Measurements from ENCODE around the gene SV2B.

DNA sequence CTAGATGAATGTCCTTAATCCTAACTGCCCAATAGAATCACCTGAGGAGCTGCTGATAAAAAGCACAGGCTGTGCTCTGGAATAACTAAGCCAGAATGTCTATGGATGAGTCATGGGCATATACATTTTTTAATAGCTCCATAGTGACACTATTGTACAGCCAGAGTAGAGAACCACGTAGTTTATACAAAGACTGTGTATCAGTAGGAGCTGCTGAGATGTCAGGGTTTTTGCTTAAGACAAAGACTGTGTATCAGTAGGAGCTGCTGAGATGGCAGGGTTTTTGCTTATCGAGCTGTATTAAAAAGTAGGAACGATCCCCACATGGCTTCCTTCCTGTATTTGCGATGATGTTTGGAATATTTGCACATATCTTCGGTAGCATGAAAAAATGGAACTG, 137.4 kb downstream of the SV2B start:
- no peak for TF ChIP-seq CTCF (IDR thresholded peaks at IDR 0.05)
- TF ChIP-seq POLR2A (IDR thresholded peaks at IDR 0.05): no peak

All from testis (tissue), 2 donors.